ENCODE measurements around the gene PRICKLE2.

- TF ChIP-seq RFX5 (IDR thresholded peaks at IDR 0.05) = no peak
- no peak for TF ChIP-seq HOXB5 (CRISPR knock-in tag; IDR thresholded peaks at IDR 0.05)
- TF ChIP-seq, protein P1, sequence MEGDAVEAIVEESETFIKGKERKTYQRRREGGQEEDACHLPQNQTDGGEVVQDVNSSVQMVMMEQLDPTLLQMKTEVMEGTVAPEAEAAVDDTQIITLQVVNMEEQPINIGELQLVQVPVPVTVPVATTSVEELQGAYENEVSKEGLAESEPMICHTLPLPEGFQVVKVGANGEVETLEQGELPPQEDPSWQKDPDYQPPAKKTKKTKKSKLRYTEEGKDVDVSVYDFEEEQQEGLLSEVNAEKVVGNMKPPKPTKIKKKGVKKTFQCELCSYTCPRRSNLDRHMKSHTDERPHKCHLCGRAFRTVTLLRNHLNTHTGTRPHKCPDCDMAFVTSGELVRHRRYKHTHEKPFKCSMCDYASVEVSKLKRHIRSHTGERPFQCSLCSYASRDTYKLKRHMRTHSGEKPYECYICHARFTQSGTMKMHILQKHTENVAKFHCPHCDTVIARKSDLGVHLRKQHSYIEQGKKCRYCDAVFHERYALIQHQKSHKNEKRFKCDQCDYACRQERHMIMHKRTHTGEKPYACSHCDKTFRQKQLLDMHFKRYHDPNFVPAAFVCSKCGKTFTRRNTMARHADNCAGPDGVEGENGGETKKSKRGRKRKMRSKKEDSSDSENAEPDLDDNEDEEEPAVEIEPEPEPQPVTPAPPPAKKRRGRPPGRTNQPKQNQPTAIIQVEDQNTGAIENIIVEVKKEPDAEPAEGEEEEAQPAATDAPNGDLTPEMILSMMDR (IDR thresholded peaks at IDR 0.05) = no peak
- TF ChIP-seq POLR2A (IDR thresholded peaks at IDR 0.05; ENCODE audit: low read length) = no peak
- TF ChIP-seq MAFK (IDR thresholded peaks at IDR 0.05; ENCODE audit: partially characterized antibody) = no peak
- no peak for TF ChIP-seq CEBPB (IDR thresholded peaks at IDR 0.05)
- TF ChIP-seq, protein P2, sequence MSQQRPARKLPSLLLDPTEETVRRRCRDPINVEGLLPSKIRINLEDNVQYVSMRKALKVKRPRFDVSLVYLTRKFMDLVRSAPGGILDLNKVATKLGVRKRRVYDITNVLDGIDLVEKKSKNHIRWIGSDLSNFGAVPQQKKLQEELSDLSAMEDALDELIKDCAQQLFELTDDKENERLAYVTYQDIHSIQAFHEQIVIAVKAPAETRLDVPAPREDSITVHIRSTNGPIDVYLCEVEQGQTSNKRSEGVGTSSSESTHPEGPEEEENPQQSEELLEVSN (IDR thresholded peaks at IDR 0.05; ENCODE audit: borderline replicate concordance, low read depth) = no peak
- TF ChIP-seq NFE2L2 (conservative IDR thresholded peaks at IDR 0.05; ENCODE audit: low read length) = no peak
- TF ChIP-seq RCOR1 (IDR thresholded peaks at IDR 0.05; ENCODE audit: low read depth, low read length) = no peak
- TF ChIP-seq, protein P3, sequence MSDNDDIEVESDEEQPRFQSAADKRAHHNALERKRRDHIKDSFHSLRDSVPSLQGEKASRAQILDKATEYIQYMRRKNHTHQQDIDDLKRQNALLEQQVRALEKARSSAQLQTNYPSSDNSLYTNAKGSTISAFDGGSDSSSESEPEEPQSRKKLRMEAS (IDR thresholded peaks at IDR 0.05) = no peak
Measured at GRCh38 chr3:64046996-64047594, 178.2 kb downstream of the PRICKLE2 start.
